Rectal smooth muscle tissue (tissue), 1 donor: ENCODE results near the gene AKAP12.

Source experiments
- H3K27ac ChIP-seq: one replicate; pipeline ENCODE4 v1.7.0; 2013; ENCODE audit warnings: low read depth, low read length, inconsistent platforms
- H3K27me3 ChIP-seq: one replicate; pipeline ENCODE4 v1.7.0; 2013; ENCODE audit warnings: low read length; ENCODE audit not compliant: control insufficient read depth, insufficient read depth
- H3K36me3 ChIP-seq: one replicate; pipeline ENCODE4 v1.7.0; 2013; ENCODE audit warnings: low read length; ENCODE audit not compliant: control insufficient read depth, insufficient read depth
- H3K4me1 ChIP-seq: one replicate; pipeline ENCODE4 v1.7.0; 2013; ENCODE audit warnings: low read length; ENCODE audit not compliant: control insufficient read depth, insufficient read depth
- H3K4me3 ChIP-seq: one replicate; pipeline ENCODE4 v1.7.0; 2013; ENCODE audit warnings: low read length
- H3K9ac ChIP-seq: one replicate; pipeline ENCODE4 v1.7.0; 2013; ENCODE audit warnings: low read length

AKAP12 gene

DNA sequence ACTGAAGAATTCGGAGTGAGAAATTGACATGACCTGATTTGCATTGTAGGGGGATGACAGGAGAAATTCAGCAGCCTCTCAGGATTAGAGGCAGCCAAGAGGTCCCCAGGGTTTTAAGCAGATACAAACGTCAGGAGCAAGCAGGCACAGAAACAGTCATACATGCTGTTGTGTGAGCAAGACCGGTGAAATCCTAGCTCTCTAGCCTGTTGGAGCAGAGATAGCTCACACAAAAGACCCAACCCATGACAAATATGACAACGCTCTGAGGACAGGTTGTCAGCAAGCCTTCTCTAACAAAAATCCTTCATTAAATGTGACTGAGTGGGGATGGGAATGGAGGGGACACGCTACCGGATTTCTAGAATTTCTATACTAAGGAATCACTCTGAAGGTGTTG, 23.0 kb upstream of the AKAP12 start:
- Histone ChIP-seq H3K4me1 (no peaks in the 10 kb centered on the region), H3K36me3 (no peaks in the 10 kb centered on the region), H3K9ac (no peak overlapping the region), H3K27me3 (no peaks in the 10 kb centered on the region), H3K4me3 (no peak overlapping the region), H3K27ac (no peak overlapping the region)

DNA sequence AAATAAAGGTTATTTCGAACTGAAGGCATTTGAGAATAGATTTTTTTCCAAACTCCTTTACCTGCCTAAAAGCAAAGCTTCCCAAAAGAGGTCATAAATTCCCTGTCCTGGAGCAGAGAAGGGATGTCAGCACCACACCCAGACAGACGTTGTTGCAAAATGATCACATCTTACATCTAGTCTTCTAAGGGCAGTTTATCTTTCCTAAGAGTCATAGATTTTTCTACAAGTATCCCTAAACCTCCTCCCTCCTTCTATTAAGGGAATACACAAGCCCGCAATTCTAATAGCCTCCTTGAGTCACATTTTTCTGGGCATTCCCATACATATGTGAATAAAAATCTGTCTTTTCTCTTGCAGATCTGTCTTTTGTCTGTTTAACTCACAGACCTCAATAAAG, 20.6 kb upstream of the AKAP12 start:
- Histone ChIP-seq H3K36me3 (no peaks in the 10 kb centered on the region), H3K9ac (no peak overlapping the region), H3K27ac (no peak overlapping the region), H3K4me3 (no peak overlapping the region), H3K4me1 (no peaks in the 10 kb centered on the region), H3K27me3 (no peaks in the 10 kb centered on the region)

GRCh38 chr6:151224076-151224475, 15.7 kb upstream of the AKAP12 start:
- Histone ChIP-seq H3K4me1 (no peaks in the 10 kb centered on the region), H3K27me3 (no peaks in the 10 kb centered on the region), H3K4me3 (no peak overlapping the region), H3K27ac (no peak overlapping the region), H3K9ac (no peak overlapping the region), H3K36me3 (no peaks in the 10 kb centered on the region)

- H3K36me3 ChIP-seq, result no peaks in the 10 kb centered on the region
- H3K4me1 ChIP-seq, result no peaks in the 10 kb centered on the region
- no peaks in the 10 kb centered on the region for H3K27me3 ChIP-seq
- no peak overlapping the region for H3K27ac ChIP-seq
- no peak overlapping the region for H3K9ac ChIP-seq
- H3K4me3 ChIP-seq, result no peak overlapping the region
Observed at GRCh38 chr6:151225919-151226318, 13.8 kb upstream of the AKAP12 start.

GRCh38 chr6:151228788-151229400, 10.9 kb upstream of the AKAP12 start:
- Histone ChIP-seq H3K4me3 (no peak overlapping the region), H3K4me1 (no peaks in the 10 kb centered on the region), H3K36me3 (no peaks in the 10 kb centered on the region), H3K27me3 (no peaks in the 10 kb centered on the region), H3K9ac (no peak overlapping the region), H3K27ac (no peak overlapping the region)

- H3K36me3 ChIP-seq, result no peaks in the 10 kb centered on the region
- H3K9ac ChIP-seq, result no peak overlapping the region
- H3K27ac ChIP-seq, result no peak overlapping the region
- H3K4me3 ChIP-seq, result no peak overlapping the region
- H3K27me3 ChIP-seq, result no peaks in the 10 kb centered on the region
- no peaks in the 10 kb centered on the region for H3K4me1 ChIP-seq
Observed at GRCh38 chr6:151229401-151230276, 10.1 kb upstream of the AKAP12 start.

DNA sequence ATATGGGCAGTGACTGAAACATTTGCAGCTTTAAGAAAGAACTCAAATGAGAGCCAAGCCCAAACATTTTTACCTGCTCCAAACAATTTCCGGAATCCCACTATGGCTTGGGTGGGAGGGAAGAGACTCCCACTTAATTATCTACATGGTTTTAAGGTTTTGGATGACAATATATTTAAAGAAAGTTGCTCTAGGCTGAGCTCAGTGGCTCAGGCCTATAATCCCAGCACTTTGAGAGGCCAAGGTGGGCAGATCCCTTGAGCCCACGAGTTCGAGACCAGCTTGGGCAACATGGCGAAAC, 9.5 kb upstream of the AKAP12 start:
- Histone ChIP-seq H3K36me3 (no peaks in the 10 kb centered on the region), H3K9ac (no peak overlapping the region), H3K4me1 (no peaks in the 10 kb centered on the region), H3K27me3 (no peaks in the 10 kb centered on the region), H3K4me3 (no peak overlapping the region), H3K27ac (no peak overlapping the region)

DNA sequence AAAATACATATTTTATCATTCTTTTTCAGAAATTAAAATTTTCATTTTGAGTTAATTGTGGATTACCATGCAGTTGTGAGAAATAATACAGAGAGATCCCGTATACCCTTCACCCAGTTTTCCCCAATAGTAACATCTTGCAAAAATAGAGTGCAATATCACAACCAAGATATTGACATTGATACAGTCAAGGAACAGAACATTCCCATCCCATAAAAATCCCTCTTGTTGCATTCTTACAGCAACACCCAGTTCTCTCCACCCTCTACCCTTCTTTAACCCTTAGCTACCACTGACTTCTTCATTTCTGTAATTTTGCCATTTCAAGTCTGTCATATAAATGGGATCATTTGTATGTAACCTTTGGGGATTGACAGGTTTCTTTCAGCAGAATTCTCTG, 6.9 kb upstream of the AKAP12 start:
- Histone ChIP-seq H3K4me1 (no peaks in the 10 kb centered on the region), H3K4me3 (no peak overlapping the region), H3K9ac (no peak overlapping the region), H3K27ac (no peak overlapping the region), H3K36me3 (no peaks in the 10 kb centered on the region), H3K27me3 (no peaks in the 10 kb centered on the region)

- Histone ChIP-seq H3K27ac (no peak overlapping the region), H3K4me3 (no peak overlapping the region), H3K4me1 (no peaks in the 10 kb centered on the region), H3K27me3 (no peaks in the 10 kb centered on the region), H3K9ac (no peak overlapping the region), H3K36me3 (no peaks in the 10 kb centered on the region)
Observed at GRCh38 chr6:151233731-151234130, 6.0 kb upstream of the AKAP12 start.

- Histone ChIP-seq H3K36me3 (no peaks in the 10 kb centered on the region), H3K27ac (no peak overlapping the region), H3K27me3 (no peaks in the 10 kb centered on the region), H3K9ac (no peak overlapping the region), H3K4me1 (peaks cover 6% of the 10 kb centered on the region), H3K4me3 (no peak overlapping the region)
Observed at GRCh38 chr6:151236668-151237401, 2.9 kb upstream of the AKAP12 start.

DNA sequence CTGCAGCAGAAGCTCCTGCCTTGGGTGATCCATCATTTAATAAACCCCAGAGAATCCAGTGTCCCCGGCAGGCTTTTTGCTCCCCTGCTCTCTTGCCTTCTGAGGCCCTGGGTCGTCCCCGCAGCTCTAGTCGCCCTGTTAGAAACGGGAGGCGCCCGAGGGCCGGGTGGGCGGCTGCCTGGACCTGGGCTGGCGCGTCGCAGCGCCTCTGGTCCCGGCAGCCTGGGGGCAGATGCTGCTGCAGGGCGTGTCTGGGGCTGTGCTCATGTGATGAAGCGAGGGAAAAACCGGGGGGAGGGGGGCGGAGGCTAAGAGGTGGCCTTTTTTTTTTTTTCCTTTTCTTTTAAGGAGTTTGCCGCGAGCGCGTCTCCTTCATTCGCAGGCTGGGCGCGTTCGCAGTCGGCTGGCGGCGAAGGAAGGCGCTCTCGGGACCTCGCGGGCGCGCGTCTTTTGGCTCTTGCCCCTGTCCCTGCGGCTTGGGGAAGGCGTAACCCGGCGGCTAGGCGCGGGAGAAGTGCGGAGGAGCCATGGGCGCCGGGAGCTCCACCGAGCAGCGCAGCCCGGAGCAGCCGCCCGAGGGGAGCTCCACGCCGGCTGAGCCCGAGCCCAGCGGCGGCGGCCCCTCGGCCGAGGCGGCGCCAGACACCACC, 394 bp downstream of the AKAP12 start:
- H3K4me3 ChIP-seq, result peak overlapping the region; percentile 84
- H3K27ac ChIP-seq, result peak overlapping the region; percentile 96
- H3K36me3 ChIP-seq, result no peaks in the 10 kb centered on the region
- no peaks in the 10 kb centered on the region for H3K27me3 ChIP-seq
- peaks cover 11% of the 10 kb centered on the region for H3K4me1 ChIP-seq
- peak overlapping the region; percentile 40 for H3K9ac ChIP-seq
